Caco-2 (cell line): ENCODE results near the gene DGKG. TPM values are rescaled to one million over a fixed set of nuclear protein-coding genes. Genes with fewer than 3 reads are reported as not detected.

Experiments used
- BruUV-seq: library from RNA; stranded (reverse); fragments of 400-500 nt; replicated peaks from 2 replicates; lab custom pipeline; 2021; lab: Mats Ljungman, UMichigan
- CTCF ChIA-PET: fragments of 300-600 bp; sonication (Branson Sonifier 250); formaldehyde crosslinking; loops from one replicate; lab custom pipeline; 2022; ENCODE audit warnings: antibody characterized with exemption; lab: Charles Lee
- POLR2A ChIA-PET: fragments of 300-600 bp; sonication (Branson Sonifier 250); formaldehyde crosslinking; loops from one replicate; lab custom pipeline; 2022; ENCODE audit warnings: antibody characterized with exemption; lab: Charles Lee
- DNase-seq, 2 experiments: peaks; one replicate each; pipeline versions ENCODE4 v3.0.0 to v3.0.0-alpha.2; 2020 to 2022
- H3K27me3 ChIP-seq: replicated peaks from 2 replicates; pipeline ENCODE4 v1.6.0; 2011; ENCODE audit warnings: low read length; ENCODE audit not compliant: control insufficient read depth, insufficient read depth
- H3K36me3 ChIP-seq: 2 replicates; pipeline ENCODE4 v1.5.1; 2011; ENCODE audit warnings: low read length; ENCODE audit not compliant: control insufficient read depth, insufficient read depth
- H3K4me1 ChIP-seq: fragments of 250-450 bp; sonication (Bioruptor Pico); 2 replicates; pipeline ENCODE4 v1.5.1; 2020; ENCODE audit warnings: mild to moderate bottlenecking
- H3K4me3 ChIP-seq: 2 replicates; pipeline ENCODE4 v1.5.1; 2011; ENCODE audit warnings: low read depth, mild to moderate bottlenecking, control low read depth, low read length
- H3K9me3 ChIP-seq: fragments of 250-450 bp; sonication (Bioruptor Pico); 2 replicates; pipeline ENCODE4 v1.5.1; 2020; ENCODE audit warnings: mild to moderate bottlenecking, moderate library complexity
- H3K27ac Mint-ChIP-seq: one replicate; pipeline ENCODE4 v1.8.0; 2022; ENCODE audit warnings: mixed read lengths; ENCODE audit not compliant: unreplicated experiment
- H3K27me3 Mint-ChIP-seq: one replicate; pipeline ENCODE4 v1.8.0; 2022; ENCODE audit warnings: mixed read lengths; ENCODE audit not compliant: insufficient read depth, unreplicated experiment
- H3K36me3 Mint-ChIP-seq: one replicate; pipeline ENCODE4 v1.8.0; 2022; ENCODE audit warnings: mild to moderate bottlenecking, mixed read lengths; ENCODE audit not compliant: insufficient read depth, unreplicated experiment
- H3K4me1 Mint-ChIP-seq: one replicate; pipeline ENCODE4 v1.8.0; 2022; ENCODE audit warnings: low read depth, mixed read lengths; ENCODE audit not compliant: unreplicated experiment
- H3K4me3 Mint-ChIP-seq: one replicate; pipeline ENCODE4 v1.8.0; 2022; ENCODE audit warnings: mild to moderate bottlenecking, moderate library complexity, mixed read lengths; ENCODE audit not compliant: unreplicated experiment
- H3K9me3 Mint-ChIP-seq: one replicate; pipeline ENCODE4 v1.8.0; 2022; ENCODE audit warnings: mixed read lengths; ENCODE audit not compliant: unreplicated experiment
- intact Hi-C: fragments of 100-400 bp; cut with micrococcal nuclease; formaldehyde crosslinking; loops from one replicate; pipeline ENCODE4 v1.10.0; 2022; ENCODE audit not compliant: unreplicated experiment
- total RNA-seq: library from RNA; stranded (reverse); gene quantifications from 2 replicates; pipeline ENCODE4 v1.2.3, GENCODE V29; 2022
- TF ChIP-seq, protein P1 (sequence below), 2 experiments: fragments of 200-600 bp in 1 of 2; IDR thresholded peaks; 1 replicate in 1 of 2; 2 replicates in 1 of 2; pipeline versions ENCODE4 v1.5.1 to v1.8.0; 2011 to 2022; ENCODE audit warnings: antibody characterized with exemption in 1 of 2, control low read depth in 1 of 2, inconsistent platforms in 1 of 2, low read depth in 1 of 2, low read length in 1 of 2, mild to moderate bottlenecking in 1 of 2, moderate library complexity in 1 of 2; ENCODE audit not compliant: insufficient read depth in 1 of 2, severe bottlenecking in 1 of 2, unreplicated experiment in 1 of 2

Gene DGKG
- total RNA-seq, 1 experiment from 2014 or later: 0.32 TPM

DNA sequence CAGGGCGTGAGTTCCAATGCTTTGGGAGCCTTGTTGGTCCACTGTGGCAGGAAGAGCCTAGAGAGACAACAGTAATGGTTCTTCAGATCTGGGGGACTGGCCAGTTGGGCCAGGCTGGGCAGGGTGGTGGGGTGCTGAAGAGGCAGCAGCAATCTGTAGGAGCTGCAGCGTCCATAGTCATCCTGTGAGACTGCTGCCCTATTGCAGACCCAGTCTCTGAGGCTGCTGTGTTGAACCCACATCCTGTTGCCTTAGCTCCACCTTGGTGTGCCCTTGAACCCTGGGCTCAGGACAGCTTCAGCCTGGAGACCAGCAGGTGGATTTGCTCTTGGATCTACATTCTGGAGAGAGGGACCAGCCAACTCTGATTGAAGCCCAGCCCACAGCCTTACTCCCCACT, 229.5 kb downstream of the DGKG start:
- Mint-ChIP-seq H3K9me3 (no peaks in the 10 kb centered on the region), H3K4me3 (no peak overlapping the region), H3K36me3 (no peaks in the 10 kb centered on the region), H3K27ac (no peak overlapping the region), H3K27me3 (no peaks in the 10 kb centered on the region), H3K4me1 (peaks cover 10% of the 10 kb centered on the region)
- intact Hi-C loops: no loop called here
- H3K4me3 ChIP-seq: no peak overlapping the region
- TF ChIP-seq, protein P1, sequence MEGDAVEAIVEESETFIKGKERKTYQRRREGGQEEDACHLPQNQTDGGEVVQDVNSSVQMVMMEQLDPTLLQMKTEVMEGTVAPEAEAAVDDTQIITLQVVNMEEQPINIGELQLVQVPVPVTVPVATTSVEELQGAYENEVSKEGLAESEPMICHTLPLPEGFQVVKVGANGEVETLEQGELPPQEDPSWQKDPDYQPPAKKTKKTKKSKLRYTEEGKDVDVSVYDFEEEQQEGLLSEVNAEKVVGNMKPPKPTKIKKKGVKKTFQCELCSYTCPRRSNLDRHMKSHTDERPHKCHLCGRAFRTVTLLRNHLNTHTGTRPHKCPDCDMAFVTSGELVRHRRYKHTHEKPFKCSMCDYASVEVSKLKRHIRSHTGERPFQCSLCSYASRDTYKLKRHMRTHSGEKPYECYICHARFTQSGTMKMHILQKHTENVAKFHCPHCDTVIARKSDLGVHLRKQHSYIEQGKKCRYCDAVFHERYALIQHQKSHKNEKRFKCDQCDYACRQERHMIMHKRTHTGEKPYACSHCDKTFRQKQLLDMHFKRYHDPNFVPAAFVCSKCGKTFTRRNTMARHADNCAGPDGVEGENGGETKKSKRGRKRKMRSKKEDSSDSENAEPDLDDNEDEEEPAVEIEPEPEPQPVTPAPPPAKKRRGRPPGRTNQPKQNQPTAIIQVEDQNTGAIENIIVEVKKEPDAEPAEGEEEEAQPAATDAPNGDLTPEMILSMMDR (IDR thresholded peaks at IDR 0.05; ENCODE audit: insufficient read depth in 1 of 2, low read depth in 1 of 2, low read length in 1 of 2, severe bottlenecking in 1 of 2, unreplicated experiment in 1 of 2): no peak
- CTCF ChIA-PET: no interaction called here
- H3K36me3 ChIP-seq: no peaks in the 10 kb centered on the region
- H3K27me3 ChIP-seq: no peaks in the 10 kb centered on the region
- no peak for DNase-seq
- no peaks in the 10 kb centered on the region for H3K9me3 ChIP-seq
- POLR2A ChIA-PET: no interaction called here
- no TSS peak for BruUV-seq
- H3K4me1 ChIP-seq: no peaks in the 10 kb centered on the region

DNA sequence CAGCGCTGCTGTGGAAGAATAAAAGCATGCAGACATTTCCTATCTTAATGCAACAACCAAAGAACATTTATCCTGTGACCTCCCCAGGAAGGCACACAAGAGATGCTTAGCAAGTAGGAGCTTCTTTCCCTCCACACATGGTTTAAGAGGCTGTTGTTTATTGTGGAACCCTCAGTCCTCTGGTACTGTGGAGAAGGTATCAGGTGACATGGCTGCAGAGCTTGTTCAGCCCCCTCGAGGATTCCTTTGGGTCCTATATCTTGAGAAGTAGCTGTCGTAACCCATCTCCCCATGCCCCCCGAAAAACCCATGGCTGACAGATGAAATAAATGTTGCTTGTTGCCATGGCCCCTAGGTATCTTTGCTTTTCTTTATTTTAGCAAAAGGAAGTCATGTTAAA, 232.8 kb downstream of the DGKG start:
- Mint-ChIP-seq H3K36me3 (no peaks in the 10 kb centered on the region), H3K4me3 (no peak overlapping the region), H3K4me1 (peaks cover 21% of the 10 kb centered on the region), H3K27me3 (no peaks in the 10 kb centered on the region), H3K9me3 (peaks cover 11% of the 10 kb centered on the region), H3K27ac (no peak overlapping the region)
- ChIA-PET POLR2A (no interaction called here), CTCF (no interaction called here)
- no peaks in the 10 kb centered on the region for H3K27me3 ChIP-seq
- H3K4me3 ChIP-seq: no peak overlapping the region
- TF ChIP-seq, protein P1 (IDR thresholded peaks at IDR 0.05; ENCODE audit: insufficient read depth in 1 of 2, low read depth in 1 of 2, low read length in 1 of 2, severe bottlenecking in 1 of 2, unreplicated experiment in 1 of 2): no peak
- intact Hi-C loops: no loop called here
- 0 out of 2 replicates have a peak, but pooled peaks cover 9% of the 10 kb centered on the region for H3K4me1 ChIP-seq
- no peaks in the 10 kb centered on the region for H3K9me3 ChIP-seq
- no TSS peak for BruUV-seq
- DNase-seq: no peak
- no peaks in the 10 kb centered on the region for H3K36me3 ChIP-seq

DNA sequence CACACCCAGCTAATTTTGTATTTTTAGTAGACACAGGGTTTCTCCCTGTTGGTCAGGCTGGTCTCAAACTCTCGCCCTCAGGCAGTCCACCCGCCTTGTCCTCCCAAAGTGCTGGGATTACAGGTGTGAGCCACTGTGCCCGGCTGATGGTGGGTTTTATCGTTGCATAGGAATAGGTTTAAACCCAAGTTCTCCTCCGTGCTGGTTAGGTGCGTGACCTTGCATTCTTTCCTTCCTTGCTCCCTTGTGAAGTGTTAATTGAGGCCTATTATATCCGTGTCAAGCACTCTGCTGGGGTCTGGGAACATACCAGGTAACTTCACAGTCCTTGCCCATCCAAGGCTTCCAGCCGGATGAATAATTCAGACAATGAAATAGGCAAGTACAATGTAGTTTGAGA, 233.9 kb downstream of the DGKG start:
- 0 out of 2 replicates have a peak, but pooled peaks cover 11% of the 10 kb centered on the region for H3K4me1 ChIP-seq
- ChIA-PET POLR2A (no interaction called here), CTCF (no interaction called here)
- BruUV-seq: no TSS peak
- no peaks in the 10 kb centered on the region for H3K27me3 ChIP-seq
- peaks cover 26% of the 10 kb centered on the region for H3K4me1 Mint-ChIP-seq
- no peak for DNase-seq
- H3K36me3 ChIP-seq: no peaks in the 10 kb centered on the region
- no peak overlapping the region for H3K4me3 ChIP-seq
- intact Hi-C loops: no loop called here
- no peaks in the 10 kb centered on the region for H3K9me3 ChIP-seq
- H3K27me3 Mint-ChIP-seq: no peaks in the 10 kb centered on the region
- H3K27ac Mint-ChIP-seq: no peak overlapping the region
- no peaks in the 10 kb centered on the region for H3K36me3 Mint-ChIP-seq
- H3K4me3 Mint-ChIP-seq: no peak overlapping the region
- H3K9me3 Mint-ChIP-seq: peaks cover 11% of the 10 kb centered on the region
- TF ChIP-seq, protein P1 (IDR thresholded peaks at IDR 0.05; ENCODE audit: insufficient read depth in 1 of 2, low read depth in 1 of 2, low read length in 1 of 2, severe bottlenecking in 1 of 2, unreplicated experiment in 1 of 2): no peak
